Measurements from ENCODE around the gene PPP4C.

PPP4C gene

DNA sequence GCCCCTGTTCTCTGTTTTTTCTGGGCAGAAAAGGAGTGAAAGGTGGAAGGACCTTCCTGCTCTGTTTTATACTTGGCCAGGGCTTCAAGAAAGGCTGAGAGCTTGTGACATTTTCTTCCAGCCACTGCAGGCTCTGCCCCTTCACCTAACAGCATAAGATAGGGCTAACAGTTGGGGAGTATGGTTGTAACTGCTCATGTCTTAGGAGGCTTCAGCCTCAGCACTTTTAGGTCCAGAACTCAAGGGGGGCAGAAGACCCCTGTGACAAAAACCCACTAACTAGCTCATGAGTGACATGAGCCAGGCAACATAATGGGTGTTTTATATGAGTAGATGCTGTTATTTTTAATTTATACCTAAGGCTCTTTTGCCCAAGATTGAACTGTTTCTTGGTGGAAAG, 5.3 kb upstream of the PPP4C start:
- Histone ChIP-seq H3K36me3 (replicated peaks) (peaks cover 70% of the 10 kb centered on the region), H3K27me3 (replicated peaks) (no peaks in the 10 kb centered on the region), H3K27ac (no peak overlapping the region), H3K4me3 (ENCODE audit: low read depth, low read length) (no peak overlapping the region)
- DNase-seq = no peak
- in situ Hi-C loops (cut with HindIII; ENCODE audit: low pct_ligation_motif_present, low sequenced_read_pairs) = no loop called here
- TF ChIP-seq, protein P1, sequence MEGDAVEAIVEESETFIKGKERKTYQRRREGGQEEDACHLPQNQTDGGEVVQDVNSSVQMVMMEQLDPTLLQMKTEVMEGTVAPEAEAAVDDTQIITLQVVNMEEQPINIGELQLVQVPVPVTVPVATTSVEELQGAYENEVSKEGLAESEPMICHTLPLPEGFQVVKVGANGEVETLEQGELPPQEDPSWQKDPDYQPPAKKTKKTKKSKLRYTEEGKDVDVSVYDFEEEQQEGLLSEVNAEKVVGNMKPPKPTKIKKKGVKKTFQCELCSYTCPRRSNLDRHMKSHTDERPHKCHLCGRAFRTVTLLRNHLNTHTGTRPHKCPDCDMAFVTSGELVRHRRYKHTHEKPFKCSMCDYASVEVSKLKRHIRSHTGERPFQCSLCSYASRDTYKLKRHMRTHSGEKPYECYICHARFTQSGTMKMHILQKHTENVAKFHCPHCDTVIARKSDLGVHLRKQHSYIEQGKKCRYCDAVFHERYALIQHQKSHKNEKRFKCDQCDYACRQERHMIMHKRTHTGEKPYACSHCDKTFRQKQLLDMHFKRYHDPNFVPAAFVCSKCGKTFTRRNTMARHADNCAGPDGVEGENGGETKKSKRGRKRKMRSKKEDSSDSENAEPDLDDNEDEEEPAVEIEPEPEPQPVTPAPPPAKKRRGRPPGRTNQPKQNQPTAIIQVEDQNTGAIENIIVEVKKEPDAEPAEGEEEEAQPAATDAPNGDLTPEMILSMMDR (IDR thresholded peaks at IDR 0.05; ENCODE audit: low read depth, low read length, missing control alignments) = no peak

DNA sequence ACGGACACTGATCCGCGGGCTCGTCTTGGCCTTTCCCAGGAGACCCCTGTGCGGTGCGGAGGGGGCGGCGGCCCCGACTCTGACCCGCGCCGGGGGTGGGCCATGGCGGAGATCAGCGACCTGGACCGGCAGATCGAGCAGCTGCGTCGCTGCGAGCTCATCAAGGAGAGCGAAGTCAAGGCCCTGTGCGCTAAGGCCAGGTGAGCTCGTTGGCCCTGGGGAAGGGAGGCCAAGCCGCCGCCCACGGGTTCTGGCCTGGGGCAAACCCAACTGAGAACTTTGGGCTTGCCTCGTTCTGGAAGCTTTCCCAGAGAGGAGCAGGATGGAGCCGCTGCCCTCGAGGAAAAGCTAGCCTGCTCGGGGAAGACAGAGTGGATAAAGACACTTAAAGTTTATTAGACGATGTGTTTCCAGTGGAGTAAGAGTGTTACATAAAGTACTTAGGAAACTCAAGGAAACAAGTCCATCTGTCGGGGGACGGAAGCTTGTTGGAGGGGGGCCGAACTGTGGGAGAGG, 540 bp downstream of the PPP4C start:
- peaks cover 58% of the 10 kb centered on the region for H3K36me3 ChIP-seq (replicated peaks)
- peak overlapping the region; percentile 84 for H3K27ac ChIP-seq
- H3K4me3 ChIP-seq (ENCODE audit: low read depth, low read length) = peak overlapping the region; percentile 96
- no peaks in the 10 kb centered on the region for H3K27me3 ChIP-seq (replicated peaks)
- TF ChIP-seq, protein P1 (IDR thresholded peaks at IDR 0.05; ENCODE audit: low read depth, low read length, missing control alignments) = no peak
- in situ Hi-C loops (cut with HindIII; ENCODE audit: low pct_ligation_motif_present, low sequenced_read_pairs) = no loop called here
- DNase-seq = no peak

DNA sequence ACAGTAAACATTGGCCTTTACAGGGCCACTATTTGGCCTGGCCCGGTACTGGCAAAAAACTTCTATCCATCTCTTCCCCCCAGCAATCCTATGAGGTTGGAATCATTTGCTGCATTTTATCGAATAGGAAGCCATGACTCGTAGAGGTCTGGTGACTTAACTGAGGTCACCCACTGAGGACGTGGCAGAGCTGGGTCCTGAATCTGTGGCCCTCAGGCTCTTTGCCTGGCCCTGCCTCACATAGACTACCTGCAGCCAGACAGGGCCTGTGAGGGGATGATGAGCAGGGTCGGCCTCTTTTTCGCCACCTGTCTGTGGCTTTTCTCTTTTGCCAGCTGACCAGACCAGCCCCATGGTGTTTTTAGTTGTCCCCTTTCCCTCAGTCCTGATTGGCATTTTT, 1.9 kb downstream of the PPP4C start:
- H3K27ac ChIP-seq = peak overlapping the region; percentile 84
- H3K36me3 ChIP-seq (replicated peaks) = peaks cover 54% of the 10 kb centered on the region
- in situ Hi-C loops (cut with HindIII; ENCODE audit: low pct_ligation_motif_present, low sequenced_read_pairs) = no loop called here

DNA sequence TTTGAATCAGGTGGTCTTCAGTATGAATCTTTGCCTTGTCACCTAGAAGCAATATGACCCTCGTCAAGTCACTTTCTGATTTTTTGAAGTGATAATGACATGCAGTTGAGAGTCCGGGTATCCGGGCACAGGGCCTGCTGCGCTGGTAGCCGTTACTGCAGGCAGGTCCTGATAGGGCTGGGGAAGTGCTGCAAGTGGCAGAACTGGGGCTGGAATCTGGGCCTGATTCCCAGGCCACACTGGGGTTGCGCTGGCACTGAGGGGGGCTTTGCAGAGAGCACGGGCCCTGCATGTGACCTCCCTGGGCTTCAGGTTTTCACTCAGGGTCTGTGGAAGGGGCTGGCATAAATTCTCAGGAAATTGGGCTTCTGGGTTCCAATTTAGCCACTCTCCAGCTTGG, 3.0 kb downstream of the PPP4C start:
- no peak for DNase-seq
- in situ Hi-C loops (cut with HindIII; ENCODE audit: low pct_ligation_motif_present, low sequenced_read_pairs) = no loop called here
- Histone ChIP-seq H3K36me3 (replicated peaks) (peaks cover 56% of the 10 kb centered on the region), H3K27ac (no peak overlapping the region), H3K27me3 (replicated peaks) (no peaks in the 10 kb centered on the region), H3K4me3 (ENCODE audit: low read depth, low read length) (no peak overlapping the region)
- TF ChIP-seq, protein P1 (IDR thresholded peaks at IDR 0.05; ENCODE audit: low read depth, low read length, missing control alignments) = no peak

More for the DNA sequence above, 1.9 kb downstream of the PPP4C start:
- no peaks in the 10 kb centered on the region for H3K27me3 ChIP-seq (replicated peaks)
- TF ChIP-seq, protein P1 (IDR thresholded peaks at IDR 0.05; ENCODE audit: low read depth, low read length, missing control alignments) = no peak
- H3K4me3 ChIP-seq (ENCODE audit: low read depth, low read length) = peak overlapping the region; percentile 96
- DNase-seq = no peak

DNA sequence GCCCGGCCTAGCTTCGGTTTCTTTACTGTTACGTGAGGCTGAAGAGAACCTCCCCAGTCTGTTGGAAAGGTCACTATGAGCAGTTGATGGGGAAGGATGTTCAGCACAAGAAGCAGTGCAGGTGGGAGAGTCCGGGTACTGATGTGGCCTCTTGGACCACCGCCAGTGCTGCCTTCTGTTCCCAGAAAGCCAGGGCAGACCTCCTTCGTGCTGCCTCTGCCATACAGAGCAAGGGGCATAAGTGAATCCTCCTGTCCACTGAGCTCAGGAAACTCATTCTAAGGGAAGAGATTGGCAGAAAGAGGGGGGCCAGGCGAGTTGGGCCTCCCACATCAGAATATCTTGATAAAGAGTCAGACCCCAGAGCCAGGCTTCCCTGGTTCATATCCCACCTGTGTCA, 3.7 kb downstream of the PPP4C start:
- DNase-seq = no peak
- in situ Hi-C loops (cut with HindIII; ENCODE audit: low pct_ligation_motif_present, low sequenced_read_pairs) = no loop called here
- H3K36me3 ChIP-seq (replicated peaks) = peaks cover 60% of the 10 kb centered on the region
- H3K27me3 ChIP-seq (replicated peaks) = no peaks in the 10 kb centered on the region
- TF ChIP-seq, protein P1 (IDR thresholded peaks at IDR 0.05; ENCODE audit: low read depth, low read length, missing control alignments) = no peak
- H3K4me3 ChIP-seq (ENCODE audit: low read depth, low read length) = no peak overlapping the region
- H3K27ac ChIP-seq = no peak overlapping the region

DNA sequence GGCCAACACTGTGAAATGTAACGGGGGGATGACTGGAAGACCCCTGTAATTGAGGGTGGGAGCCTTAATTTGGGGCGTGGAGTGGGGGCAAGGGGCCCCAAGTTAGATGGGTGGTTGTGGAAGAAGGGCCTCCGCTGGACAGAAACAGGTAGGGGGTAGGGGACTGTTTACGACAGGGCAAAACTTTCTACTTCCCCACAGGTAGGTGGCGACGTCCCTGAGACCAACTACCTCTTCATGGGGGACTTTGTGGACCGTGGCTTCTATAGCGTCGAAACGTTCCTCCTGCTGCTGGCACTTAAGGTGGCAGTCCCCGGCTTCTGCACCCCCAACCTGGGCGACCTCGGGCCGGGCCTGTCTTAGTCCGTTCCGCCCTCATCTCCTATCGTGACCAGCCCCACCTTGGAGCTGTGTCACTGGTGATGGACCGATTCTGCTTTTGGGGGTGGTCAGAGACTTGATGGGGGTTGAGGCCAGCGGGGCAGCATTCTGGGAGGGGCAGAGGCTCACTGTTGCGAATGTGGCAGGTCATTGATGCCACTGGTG, 6.8 kb downstream of the PPP4C start:
- Histone ChIP-seq H3K36me3 (replicated peaks) (peaks cover 66% of the 10 kb centered on the region), H3K27me3 (replicated peaks) (no peaks in the 10 kb centered on the region), H3K27ac (no peak overlapping the region), H3K4me3 (ENCODE audit: low read depth, low read length) (no peak overlapping the region)
- TF ChIP-seq, protein P1 (IDR thresholded peaks at IDR 0.05; ENCODE audit: low read depth, low read length, missing control alignments) = peak; percentile 33
- no peak for DNase-seq
- in situ Hi-C loops (cut with HindIII; ENCODE audit: low pct_ligation_motif_present, low sequenced_read_pairs) = no loop called here

Measured in brain microvascular endothelial cell (primary cell).